ENCODE data around the gene UBL7.
"Not testable (repeated sequence)": the region's sequence is repeated elsewhere in the genome, so short reads cannot be mapped to it uniquely, and the experiment has no call there.

The UBL7 gene

DNA sequence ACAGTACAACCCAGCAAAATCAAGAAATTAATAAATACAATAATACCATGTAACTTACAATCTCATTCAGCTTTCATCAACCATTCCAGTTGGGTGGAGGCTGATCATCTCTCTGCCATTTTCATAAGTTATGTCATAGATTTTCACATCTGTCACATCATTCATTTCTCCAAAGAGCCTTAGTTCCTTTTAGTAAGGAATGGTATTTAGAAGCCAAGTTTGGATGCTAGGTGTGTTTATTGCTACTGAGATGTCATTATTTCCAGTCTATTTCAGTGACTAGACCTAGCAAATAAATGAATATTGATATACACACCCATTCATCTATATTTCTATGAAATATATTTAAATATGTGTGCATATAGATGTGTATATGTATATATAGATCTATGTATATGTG lies 2.7 kb upstream of the UBL7 start:
- no peak for DNase-seq (ENCODE audit: low read depth in 2 of 2)

DNA sequence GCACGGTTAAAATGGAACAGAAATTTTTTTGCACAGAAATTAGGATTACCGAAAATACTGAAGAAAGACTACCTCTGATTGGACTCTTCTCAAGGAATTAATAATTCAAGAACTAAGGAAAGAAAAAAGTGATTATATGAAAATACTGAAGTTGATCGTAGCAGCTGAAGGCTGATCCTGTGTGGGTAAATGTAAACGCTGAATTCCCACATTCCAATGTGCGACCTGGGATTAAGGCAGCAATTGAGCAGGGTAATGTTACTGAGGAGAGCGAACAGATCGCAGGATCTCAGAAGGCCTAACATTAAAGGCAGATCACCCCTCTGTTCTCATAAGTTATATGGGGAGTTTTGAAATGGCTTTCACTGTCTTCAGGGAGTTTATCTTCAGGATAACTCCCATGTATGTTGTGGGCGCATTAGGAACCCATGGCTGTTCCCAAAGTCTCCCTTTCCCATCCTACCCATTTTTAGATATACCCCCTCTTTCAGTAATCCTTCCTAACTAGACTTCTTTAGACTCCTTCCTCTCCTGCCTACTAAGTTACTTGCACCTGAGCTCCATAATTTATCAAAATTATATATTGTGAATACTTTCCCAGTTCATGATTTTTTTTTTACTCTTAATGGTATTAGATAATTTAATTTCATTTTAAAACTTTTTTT lies 1.0 kb upstream of the UBL7 start:
- no peak for DNase-seq (ENCODE audit: low read depth in 2 of 2)

DNA sequence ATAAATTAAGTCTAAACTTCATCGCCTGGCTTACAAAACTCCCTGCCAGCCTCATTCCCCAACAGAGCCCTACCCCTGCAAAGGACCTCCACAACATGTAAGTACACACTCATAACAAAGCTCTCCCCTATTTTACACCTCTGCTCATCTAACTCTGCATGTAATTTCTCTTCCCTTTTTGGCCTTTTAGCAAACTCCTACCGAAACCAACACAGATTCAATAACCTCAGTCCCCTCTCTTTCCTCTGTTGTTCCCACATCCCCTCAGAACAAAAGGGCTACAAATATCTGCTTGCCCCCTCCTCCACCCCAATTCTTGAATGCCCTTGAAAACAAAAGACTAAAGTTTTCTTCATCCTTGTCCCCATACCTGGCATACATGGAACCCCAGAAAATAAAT lies 662 bp downstream of the UBL7 start:
- DNase-seq (ENCODE audit: low read depth in 2 of 2) = no peak

DNA sequence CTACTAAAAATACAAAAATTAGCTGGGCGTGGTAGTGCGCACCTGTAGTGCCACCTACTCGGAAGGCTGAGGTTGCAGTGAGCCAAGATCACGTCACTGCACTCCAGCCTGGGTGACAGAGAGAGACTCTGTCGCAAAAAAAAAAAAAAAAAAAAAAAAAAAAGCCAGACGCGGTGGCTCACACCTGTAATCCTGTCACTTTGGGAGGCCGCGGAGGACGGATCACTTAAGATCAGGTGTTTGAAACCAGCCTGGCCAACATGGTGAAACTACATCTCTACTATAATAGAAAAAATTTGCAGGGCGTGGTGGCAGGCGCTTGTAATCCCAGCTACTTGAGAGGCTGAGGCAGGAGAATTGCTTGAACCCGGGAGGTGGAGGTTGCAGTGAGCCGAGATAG lies 1.2 kb downstream of the UBL7 start:
- not testable (repeated sequence) for DNase-seq (ENCODE audit: low read depth in 2 of 2)

DNA sequence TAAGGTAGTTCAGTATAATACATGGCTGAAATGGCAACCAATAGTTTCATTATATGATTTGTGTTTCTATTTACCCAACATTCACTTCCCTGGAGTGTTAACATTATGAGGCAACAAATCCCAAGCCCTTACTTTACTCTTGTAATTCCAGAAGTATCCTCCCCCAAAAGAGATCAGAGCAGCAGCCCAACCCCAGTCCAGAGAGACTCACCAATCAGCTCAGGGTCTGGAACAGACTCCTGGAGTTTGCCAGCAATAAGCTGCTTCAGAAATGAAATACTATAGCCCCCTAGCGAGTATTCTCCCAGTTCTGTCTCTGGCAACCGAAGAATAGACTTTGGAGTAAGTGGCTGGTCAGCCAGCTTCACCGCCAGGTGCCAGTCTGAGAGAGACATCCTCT lies 2.5 kb downstream of the UBL7 start:
- DNase-seq (ENCODE audit: low read depth in 2 of 2) = no peak

DNA sequence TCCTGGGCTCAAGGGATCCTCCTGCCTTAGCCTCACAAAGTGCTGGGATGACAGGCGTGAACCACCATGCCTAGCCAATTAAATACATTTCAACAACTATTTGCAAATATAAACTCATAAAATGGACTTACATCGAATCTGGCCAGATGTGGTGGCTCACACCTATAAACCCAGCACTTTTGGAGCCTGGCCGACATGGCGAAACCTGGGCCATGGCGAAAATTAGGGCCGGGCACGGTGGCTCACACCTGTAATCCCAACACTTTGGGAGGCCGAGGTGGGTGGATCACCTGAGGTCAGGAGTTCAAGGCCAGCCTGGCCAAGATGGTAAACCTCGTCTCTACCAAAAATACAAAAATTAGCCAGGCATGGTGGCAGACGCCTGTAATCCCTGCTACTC lies 3.9 kb downstream of the UBL7 start:
- not testable (repeated sequence) for DNase-seq (ENCODE audit: low read depth in 2 of 2)

DNA sequence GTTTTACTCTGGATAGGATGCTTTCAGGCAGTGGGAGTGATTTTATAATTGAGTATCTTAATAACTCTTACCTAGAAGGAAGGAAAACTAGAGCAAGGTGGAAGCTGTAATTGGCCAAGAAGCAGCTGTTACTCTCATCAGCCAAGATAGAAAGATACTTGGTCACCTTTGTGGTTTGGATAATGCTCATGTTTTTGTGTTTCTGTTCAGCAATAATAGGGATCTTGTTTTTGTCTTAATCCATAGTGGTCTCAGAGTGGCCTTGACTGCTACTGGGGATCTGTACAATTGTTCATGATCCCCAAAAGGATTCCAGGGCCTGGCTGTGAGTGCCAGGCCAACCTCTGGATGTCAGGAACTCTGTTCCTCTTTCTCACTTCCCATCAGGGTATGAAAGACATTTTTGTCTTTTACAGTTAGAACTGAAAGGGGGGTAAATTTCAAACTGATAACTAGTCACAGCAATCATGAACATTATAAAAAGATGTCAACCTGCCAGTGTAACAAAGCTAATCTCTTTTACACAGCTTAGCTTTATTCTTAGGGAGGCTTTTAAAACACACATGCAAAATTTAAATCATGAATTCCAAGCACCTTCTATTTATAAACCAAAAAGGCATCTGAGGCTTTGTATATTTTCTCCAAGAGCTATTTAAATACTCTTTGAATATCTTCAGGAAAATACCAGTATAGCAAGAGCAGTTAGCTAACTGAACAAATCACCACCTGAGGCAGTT lies 6.0 kb downstream of the UBL7 start:
- DNase-seq (ENCODE audit: low read depth in 2 of 2) = no peak

DNA sequence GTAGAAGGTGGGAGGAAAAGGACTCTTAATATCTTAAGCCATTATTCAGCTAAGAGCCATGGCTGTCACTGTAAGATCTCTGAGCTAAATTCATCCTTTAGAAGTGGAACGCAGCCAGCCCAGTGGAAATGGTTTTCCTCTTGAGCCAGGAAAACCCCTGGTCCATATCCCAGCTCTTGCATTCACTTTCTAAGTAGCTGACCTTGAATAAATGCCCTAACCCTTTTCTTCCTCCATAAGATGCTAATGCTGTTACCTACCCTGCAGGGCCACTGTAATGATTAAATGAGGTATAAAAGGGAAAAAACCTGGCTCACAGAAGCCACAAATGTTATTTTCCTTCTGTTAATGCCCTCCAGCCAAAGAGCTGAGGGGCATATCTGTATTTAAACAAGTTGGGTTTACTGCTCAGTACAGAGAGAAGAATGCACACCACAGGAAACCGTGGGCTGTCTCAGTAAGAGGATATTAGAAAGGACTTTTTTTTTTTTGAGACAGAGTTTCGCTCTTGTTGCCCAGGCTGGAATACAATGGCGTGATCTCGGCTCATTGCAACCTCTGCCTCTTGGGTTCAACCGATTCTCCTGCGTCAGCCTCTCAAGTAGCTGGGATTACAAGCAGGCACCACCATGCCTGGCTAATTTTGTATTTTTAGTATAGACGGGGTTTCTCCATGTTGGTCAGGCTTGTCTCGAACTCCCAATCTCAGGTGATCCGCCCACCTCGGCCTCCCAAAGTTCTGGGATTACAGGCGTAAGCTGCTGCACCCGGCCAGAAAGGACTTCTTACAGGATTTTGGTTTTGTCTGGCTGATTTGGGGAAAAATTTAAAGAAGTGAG lies 6.8 kb downstream of the UBL7 start:
- DNase-seq (ENCODE audit: low read depth in 2 of 2) = no peak

DNA sequence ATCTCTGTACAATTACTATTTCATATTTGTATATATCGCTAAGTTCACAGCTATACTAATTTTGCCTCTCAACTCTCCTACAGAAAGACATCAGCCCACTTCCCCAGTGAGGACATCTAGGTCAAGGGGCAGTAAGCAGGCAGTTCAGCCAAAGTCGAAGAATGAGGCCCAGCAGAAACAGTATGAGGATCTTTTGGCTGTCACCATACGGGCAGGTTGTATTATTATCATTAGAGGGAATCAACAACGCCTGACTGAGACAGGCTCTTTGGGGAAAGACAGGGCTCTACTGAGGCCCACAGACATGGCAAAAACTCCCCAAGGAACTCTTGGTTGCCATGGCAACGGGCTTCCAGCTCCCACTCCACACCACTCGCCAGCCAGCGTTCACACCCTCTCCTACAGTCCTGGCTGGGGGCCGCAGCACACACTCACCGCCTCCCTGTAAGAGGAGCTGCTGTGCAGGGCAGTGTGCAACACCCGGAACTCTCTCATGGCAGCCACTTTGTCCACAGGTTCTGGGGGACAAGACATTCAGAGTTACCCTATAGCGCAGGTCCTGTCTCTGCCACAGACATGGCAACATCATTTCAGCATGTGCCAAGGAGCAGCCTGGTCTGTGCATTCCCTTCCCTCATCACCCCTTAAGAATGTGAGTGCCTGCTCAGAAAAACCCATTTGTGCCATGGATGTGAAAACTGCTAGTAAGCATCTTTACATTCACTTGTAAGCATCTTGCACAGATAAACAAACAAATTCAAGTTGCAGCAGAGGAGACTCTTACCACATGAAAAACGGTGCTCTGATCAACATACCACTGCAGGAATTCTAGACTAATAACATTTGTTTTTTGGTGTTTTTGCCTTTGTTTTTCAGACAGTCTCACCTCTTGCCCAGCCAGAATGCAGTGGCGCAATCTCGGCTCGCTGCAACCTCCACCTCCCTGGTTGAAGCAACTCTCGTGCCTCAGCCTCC lies 8.8 kb downstream of the UBL7 start:
- DNase-seq (ENCODE audit: low read depth in 2 of 2) = no peak

DNA sequence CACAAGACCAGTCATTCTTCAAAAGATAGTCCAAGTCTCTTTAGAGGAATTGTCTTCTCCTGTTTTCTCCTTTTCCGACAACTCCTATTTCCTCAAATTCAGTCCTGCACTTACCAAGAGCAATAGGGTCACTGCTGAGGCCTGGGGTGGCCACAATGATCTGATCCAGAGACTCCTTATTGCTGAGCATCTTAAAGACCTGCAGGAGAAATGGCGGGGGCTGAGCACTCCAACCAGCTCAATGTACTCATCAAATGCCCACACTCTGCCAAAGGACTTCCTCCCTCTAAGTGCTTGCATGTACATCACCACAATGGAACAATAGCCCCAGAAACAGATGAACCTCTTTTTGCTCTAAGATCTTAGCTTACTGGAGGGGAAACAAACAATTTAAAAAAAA lies 9.6 kb downstream of the UBL7 start:
- DNase-seq (ENCODE audit: low read depth in 2 of 2) = no peak

DNA sequence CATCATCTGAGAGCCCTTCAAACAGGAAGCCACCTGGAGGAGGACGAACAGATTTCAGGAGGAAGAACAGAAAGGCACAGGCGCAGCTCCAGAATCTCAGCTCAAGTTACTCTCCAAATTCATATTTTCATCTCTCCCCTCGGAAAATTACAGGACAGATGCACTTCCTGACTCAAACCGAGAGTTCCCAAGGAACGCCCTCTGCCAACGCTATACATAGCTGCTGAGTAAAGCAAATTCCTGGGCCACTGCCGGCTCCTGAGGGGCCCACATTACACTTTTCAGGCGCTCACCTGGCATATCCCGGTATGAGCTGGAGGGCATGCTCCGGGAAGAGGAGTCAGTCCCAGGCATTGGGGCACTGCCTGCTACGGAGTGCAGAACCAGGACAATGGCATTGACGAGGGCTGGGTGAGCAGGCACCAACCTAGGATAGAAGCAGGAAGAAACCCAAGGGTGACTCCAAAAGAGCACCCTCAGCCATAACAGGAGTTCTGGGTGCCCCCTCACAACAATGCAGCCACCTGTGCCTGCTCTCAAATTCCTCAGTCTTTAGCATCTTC lies 11.2 kb downstream of the UBL7 start:
- DNase-seq (ENCODE audit: low read depth in 2 of 2) = no peak

DNA sequence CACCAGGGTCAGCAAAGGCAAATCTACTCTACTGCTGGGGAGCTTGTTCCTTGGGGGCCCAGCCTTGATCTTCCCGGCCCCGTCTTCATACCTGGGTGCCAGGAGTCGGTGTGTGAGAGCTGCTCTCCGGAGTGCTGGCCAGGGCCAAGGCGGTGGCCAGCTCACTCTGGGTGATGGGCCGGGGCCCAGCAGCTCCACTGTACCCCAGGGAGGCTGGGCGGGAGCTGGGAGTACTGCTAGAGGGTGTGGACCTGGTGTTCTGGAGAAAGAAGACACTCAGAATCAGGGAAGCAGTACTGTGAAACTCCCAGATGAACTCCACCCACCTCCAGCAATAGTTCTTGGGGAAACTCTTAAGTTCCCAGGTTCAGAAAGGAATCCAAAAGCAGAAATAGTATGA lies 11.9 kb downstream of the UBL7 start:
- DNase-seq (ENCODE audit: low read depth in 2 of 2) = no peak

DNA sequence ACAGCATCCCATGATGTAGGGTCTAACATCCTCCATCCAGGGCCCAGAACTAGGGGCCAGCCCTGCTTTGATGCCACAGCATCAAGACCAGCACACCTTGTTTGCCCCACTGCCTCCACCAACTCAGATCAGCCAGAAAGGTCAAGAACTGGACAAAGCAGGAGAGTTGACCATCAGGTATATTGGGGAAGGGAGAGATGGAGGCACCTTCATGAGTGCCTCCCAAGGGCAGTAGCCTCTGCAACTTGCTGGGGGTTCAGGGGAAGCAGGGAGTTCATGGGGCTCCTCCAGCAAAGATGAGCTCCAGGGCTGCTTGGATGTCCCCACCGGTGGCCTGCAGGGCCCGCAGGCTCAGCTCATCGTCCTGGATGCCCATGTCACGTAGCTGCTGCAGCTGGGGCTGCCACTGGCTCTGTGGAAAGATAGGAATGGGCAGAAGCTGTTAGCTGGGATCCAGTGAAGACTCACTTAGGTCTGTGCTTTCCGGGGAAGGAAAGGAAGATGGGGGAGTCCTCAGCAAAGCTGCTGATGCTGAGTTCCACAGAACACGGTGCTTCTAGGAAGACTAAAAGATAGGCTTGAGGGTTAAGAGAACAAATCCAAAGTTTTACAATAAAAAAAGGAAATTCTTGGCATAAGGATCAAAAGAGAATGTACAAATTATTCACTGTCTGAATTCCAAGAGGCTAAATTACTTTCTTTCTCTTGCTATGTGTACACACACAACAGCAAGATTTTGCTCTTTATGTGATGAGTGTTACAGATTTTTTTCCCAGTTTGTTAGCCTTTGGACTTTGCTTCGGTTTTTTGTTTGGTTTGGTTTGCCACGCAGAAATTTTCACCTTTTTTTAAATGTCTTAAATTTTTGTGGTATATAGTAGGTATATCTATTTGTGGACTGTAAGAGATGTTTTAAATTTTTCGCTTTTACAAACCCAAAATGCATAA lies 14.9 kb downstream of the UBL7 start:
- DNase-seq (ENCODE audit: low read depth in 2 of 2) = no peak

DNA sequence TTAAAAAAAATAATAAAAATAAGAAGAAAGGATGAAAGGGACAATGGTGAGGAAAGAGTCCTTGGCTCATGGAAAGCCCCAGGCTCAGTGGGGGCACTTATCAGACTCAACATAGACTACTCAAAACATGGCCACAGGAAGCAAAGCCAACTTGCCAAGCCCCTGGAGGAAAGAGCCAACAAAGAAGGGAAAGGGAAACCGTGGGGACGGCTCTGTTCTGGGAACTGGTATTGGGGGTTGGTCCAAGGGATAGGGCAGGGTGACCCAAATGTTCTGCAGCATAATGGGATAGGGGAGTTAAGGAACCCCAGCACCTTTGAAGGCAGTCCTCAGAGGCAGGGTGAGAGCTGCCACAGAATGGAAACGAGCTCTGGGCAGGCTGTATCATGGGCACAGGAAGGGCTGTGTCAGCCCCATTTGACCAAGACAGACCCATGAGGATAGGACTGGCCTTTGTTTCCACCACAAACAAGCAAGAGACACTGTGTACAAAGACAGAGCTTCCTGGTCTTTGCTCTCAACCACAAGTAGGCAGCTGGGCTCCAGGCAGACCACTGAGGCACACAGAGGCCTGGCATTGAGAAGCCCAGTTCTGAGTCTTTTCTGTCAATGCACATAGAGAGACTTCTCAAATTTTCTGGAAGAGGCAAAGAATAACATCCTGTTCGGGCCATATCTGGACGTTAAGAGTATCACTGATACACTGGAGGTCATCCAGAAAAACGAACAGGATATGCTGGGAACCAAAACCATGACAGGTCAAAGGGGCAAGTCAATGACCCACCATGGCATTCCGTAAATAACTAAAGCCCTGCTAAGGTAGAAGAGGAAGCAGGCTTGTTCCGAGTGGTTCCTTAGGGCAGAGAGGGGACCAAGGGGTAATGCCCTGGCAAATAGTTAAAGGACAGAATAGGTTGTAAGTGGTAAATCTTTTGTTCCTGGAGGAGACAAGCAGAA lies 16.6 kb downstream of the UBL7 start:
- no peak for DNase-seq (ENCODE audit: low read depth in 2 of 2)

DNA sequence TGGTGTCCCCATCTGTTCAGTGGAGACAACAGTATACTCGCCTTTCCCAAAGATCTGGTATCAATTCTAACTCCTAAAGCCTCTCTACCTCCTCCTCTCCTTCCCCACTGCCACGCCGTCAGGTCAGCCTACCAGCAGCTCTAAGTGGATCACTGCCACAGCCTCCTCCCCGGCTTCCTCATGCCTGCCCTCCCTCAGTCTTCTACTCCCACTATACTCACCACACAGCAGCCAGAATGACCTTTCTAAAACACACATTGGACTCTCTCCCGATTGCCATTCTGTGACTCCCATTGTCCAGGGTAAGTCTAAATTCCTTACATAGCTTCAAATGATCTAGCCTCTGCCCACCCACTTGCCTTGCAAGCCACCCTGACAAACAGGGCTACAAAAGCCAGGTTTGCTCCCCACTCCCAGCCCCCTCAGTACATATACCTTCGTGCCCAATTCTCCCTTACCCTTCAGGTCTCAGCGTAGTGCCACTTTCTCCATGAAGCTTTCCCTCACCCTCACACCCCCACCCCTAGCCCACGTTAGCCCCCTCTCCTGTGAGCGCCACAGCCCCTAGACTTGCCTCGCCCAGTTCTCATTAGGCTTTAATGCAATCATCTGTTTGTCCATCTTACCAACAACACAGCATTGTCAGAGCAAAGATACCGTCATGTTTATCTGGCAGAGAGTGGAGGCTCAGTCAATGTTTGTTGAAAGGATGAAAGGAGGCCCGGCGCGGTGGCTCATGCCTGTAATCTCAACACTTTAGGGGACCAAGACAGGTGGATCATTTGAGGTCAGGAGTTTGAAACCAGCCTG lies 17.7 kb downstream of the UBL7 start:
- no peak for DNase-seq (ENCODE audit: low read depth in 2 of 2)

DNA sequence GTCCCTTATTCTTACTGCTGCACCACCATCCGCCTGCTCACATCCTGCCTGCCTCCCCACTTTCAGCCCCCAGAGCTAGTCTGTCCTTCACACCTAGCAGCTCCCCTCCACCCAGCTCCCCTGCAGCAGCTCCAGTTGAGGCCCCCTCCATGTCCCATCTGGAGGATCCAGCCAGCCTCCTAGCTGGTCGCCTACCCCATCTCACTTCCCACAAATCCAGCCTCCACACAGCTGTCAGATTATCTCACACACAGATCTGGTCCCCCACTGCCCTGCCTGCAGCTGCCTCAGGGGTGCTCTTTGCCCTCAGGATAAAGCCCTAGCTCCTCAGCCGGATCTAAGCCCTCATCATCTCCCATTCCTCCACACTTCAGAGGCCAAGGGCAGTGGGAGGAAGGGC lies 18.4 kb downstream of the UBL7 start:
- DNase-seq (ENCODE audit: low read depth in 2 of 2) = no peak

DNA sequence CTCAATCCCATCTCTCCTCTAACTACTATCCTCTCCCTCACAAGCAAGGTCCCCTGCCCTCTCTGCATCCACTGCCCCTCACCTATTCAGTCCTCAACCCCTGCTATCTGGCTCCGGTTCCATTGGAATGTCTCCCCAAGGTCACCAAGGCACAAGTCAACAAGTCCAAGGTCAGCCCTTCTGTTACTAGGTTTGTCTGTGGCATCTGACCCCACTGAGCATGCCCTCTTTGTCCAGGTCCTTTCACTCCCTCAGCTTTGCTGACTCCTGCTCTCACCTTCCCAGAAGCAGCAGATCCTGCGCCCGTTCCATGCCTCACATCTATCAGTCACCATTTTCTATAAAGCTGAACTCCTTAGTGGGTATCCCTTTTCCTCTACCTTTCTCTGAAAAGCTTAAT lies 18.9 kb downstream of the UBL7 start:
- DNase-seq (ENCODE audit: low read depth in 2 of 2) = no peak

All from activated CD4-positive, alpha-beta T cell treated with anti-CD3 and anti-CD28 coated beads for 24 hours (primary cell).